Fibroblast of lung (primary cell): ENCODE measurements around the gene ENOX1.

Experiments
- EZH2 ChIP-seq: IDR thresholded peaks from 2 replicates; pipeline ENCODE4 v1.5.1; 2012; ENCODE audit warnings: low read length, control low read depth, mild to moderate bottlenecking; ENCODE audit errors: missing control alignments
- TF ChIP-seq, protein P1 (sequence below), 2 donors: IDR thresholded peaks in 1 of 2; conservative IDR thresholded peaks in 1 of 2; 1 replicate in 1 of 2; 2 replicates in 1 of 2; pipeline ENCODE4 v1.5.1; 2011 to 2012; ENCODE audit warnings: low read length in 2 of 2, control low read depth in 1 of 2, inconsistent platforms in 1 of 2, low read depth in 1 of 2, mild to moderate bottlenecking in 1 of 2

DNA sequence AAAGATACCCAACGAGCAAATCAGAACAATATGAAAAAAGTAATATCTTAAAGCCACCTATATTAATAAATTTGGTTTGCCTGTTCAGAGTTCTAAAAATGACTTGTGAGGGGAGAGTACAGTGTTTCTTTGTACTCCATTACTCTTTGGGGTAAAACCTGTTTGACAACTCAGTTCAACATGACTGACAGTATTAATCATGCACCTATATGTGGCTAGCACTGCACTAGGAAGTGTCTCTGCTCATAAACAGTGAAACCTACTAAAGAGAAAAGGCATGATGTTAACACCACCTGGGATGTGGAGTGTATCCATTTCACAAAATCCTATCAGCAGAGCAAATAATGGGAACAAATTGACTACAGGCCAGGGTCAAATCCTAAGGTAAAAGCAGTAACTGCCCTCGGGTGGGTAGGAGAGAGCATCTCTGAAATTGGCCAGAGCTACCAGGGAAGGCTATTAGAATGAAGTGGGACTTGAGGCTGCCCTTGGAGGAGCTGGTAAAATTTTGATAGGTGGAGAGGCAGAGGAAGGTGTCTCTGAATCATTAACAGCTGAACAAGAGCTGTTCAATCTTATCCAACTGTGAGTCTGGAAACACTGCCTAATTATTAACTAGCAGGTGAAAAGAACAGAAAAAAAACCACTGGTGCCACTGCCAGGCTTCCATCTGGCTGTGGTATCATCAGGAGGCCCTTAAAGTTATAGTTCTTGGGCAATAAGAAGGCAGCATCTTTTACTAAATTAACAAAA is 398.3 kb downstream of the ENOX1 start:
- TF ChIP-seq, protein P1, sequence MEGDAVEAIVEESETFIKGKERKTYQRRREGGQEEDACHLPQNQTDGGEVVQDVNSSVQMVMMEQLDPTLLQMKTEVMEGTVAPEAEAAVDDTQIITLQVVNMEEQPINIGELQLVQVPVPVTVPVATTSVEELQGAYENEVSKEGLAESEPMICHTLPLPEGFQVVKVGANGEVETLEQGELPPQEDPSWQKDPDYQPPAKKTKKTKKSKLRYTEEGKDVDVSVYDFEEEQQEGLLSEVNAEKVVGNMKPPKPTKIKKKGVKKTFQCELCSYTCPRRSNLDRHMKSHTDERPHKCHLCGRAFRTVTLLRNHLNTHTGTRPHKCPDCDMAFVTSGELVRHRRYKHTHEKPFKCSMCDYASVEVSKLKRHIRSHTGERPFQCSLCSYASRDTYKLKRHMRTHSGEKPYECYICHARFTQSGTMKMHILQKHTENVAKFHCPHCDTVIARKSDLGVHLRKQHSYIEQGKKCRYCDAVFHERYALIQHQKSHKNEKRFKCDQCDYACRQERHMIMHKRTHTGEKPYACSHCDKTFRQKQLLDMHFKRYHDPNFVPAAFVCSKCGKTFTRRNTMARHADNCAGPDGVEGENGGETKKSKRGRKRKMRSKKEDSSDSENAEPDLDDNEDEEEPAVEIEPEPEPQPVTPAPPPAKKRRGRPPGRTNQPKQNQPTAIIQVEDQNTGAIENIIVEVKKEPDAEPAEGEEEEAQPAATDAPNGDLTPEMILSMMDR (conservative IDR thresholded peaks at IDR 0.05 in 1 of 2, IDR thresholded peaks at IDR 0.05 in 1 of 2; ENCODE audit: low read depth in 1 of 2, low read length in 2 of 2), result no peak
- no peak for TF ChIP-seq EZH2
